Neural progenitor cell (in vitro differentiated cells): Measurements from ENCODE around the gene FLACC1. TPM values are rescaled to one million over a fixed set of nuclear protein-coding genes. Genes with fewer than 3 reads are reported as not detected.
"Not testable (repeated sequence)": the region's sequence is repeated elsewhere in the genome, so short reads cannot be mapped to it uniquely, and the experiment has no call there.

ENCODE experiments used
- DNase-seq: peaks from one replicate; pipeline ENCODE4 v3.0.0-alpha.2; 2016; ENCODE audit warnings: low spot score
- H2AFZ ChIP-seq: fragments of 200-600 bp; sonication (generic); replicated peaks from 2 replicates; pipeline ENCODE4 v1.6.1; 2016; ENCODE audit warnings: antibody characterized with exemption
- H3F3A ChIP-seq: fragments of 200-600 bp; sonication (generic); 2 replicates; pipeline ENCODE4 v1.6.1; 2016; ENCODE audit warnings: antibody characterized with exemption, low read depth
- H3K27ac ChIP-seq: fragments of 200-600 bp; sonication (generic); 2 replicates; pipeline ENCODE4 v1.5.1; 2016; ENCODE audit warnings: mild to moderate bottlenecking
- H3K27me3 ChIP-seq: fragments of 200-600 bp; sonication (generic); 2 replicates; pipeline ENCODE4 v1.6.1; 2016; ENCODE audit warnings: mild to moderate bottlenecking, moderate library complexity
- H3K36me3 ChIP-seq: fragments of 200-600 bp; sonication (generic); 2 replicates; pipeline ENCODE4 v1.5.1; 2016
- H3K4me1 ChIP-seq: fragments of 200-600 bp; sonication (generic); 2 replicates; pipeline ENCODE4 v1.6.1; 2016; ENCODE audit warnings: mixed run types
- H3K4me2 ChIP-seq: fragments of 200-600 bp; sonication (generic); 2 replicates; pipeline ENCODE4 v1.6.1; 2016
- H3K4me3 ChIP-seq: fragments of 200-600 bp; sonication (generic); 2 replicates; pipeline ENCODE4 v1.5.1; 2016
- H3K79me2 ChIP-seq: fragments of 200-600 bp; sonication (generic); 2 replicates; pipeline ENCODE4 v1.6.1; 2016; ENCODE audit warnings: low read depth
- H3K9ac ChIP-seq: fragments of 200-600 bp; sonication (generic); 2 replicates; pipeline ENCODE4 v1.6.1; 2016
- H3K9me3 ChIP-seq: fragments of 200-600 bp; sonication (generic); 2 replicates; pipeline ENCODE4 v1.5.1; 2016; ENCODE audit warnings: low read depth
- H4K20me1 ChIP-seq: fragments of 200-600 bp; sonication (generic); 2 replicates; pipeline ENCODE4 v1.6.1; 2016; ENCODE audit warnings: low read depth
- H3K27ac Mint-ChIP-seq: 3 replicates; pipeline ENCODE4 v1.8.0; 2021; ENCODE audit warnings: mixed read lengths
- H3K27me3 Mint-ChIP-seq: 2 replicates; pipeline ENCODE4 v1.8.0; 2022; ENCODE audit warnings: low read depth, mild to moderate bottlenecking, inconsistent platforms, moderate library complexity, mixed read lengths; ENCODE audit not compliant: insufficient read depth
- H3K36me3 Mint-ChIP-seq: 3 replicates; pipeline ENCODE4 v1.8.0; 2021; ENCODE audit warnings: mixed read lengths
- H3K4me1 Mint-ChIP-seq: 3 replicates; pipeline ENCODE4 v1.8.0; 2021; ENCODE audit warnings: mixed read lengths
- H3K4me3 Mint-ChIP-seq: 3 replicates; pipeline ENCODE4 v1.8.0; 2021; ENCODE audit warnings: mild to moderate bottlenecking, moderate library complexity, mixed read lengths
- H3K9me3 Mint-ChIP-seq: 3 replicates; pipeline ENCODE4 v1.8.0; 2020; ENCODE audit warnings: mixed read lengths
- CTCF ChIP-seq: fragments of 200-600 bp; sonication (generic); IDR thresholded peaks from 2 replicates; pipeline ENCODE4 v1.5.1; 2017; ENCODE audit warnings: antibody characterized with exemption, mild to moderate bottlenecking
- EZH2 ChIP-seq: fragments of 200-600 bp; sonication (generic); IDR thresholded peaks from 2 replicates; pipeline ENCODE4 v1.6.1; 2017; ENCODE audit warnings: antibody characterized with exemption, mild to moderate bottlenecking, moderate library complexity
- EZH2phosphoT487 ChIP-seq: fragments of 200-600 bp; sonication (generic); IDR thresholded peaks from 2 replicates; pipeline ENCODE4 v1.6.1; 2017; ENCODE audit warnings: antibody characterized with exemption
- total RNA-seq: library from RNA; depleted of rRNA; stranded (reverse); fragments of >200 nt; gene quantifications from 2 replicates; pipeline ENCODE4 v1.2.3, GENCODE V29; 2015; ENCODE audit warnings: low replicate concordance

The FLACC1 gene
- total RNA-seq, 1 donor from 2014 or later: not detected

- Mint-ChIP-seq H3K9me3 (peaks cover 2% of the 10 kb centered on the region), H3K27ac (no peak overlapping the region), H3K4me1 (no peaks in the 10 kb centered on the region), H3K27me3 (no peaks in the 10 kb centered on the region), H3K4me3 (no peak overlapping the region), H3K36me3 (no peaks in the 10 kb centered on the region)
- Histone ChIP-seq H3K27me3 (no peaks in the 10 kb centered on the region), H3K4me2 (no peak overlapping the region), H3K79me2 (no peaks in the 10 kb centered on the region), H3K4me3 (no peak overlapping the region), H4K20me1 (no peaks in the 10 kb centered on the region), H2AFZ (no peak overlapping the region), H3K9ac (no peak overlapping the region), H3K27ac (no peak overlapping the region), H3K4me1 (no peaks in the 10 kb centered on the region), H3K9me3 (no peaks in the 10 kb centered on the region), H3K36me3 (no peaks in the 10 kb centered on the region), H3F3A (no peaks in the 10 kb centered on the region)
- DNase-seq: no peak
- TF ChIP-seq EZH2 (no peak), CTCF (no peak), EZH2phosphoT487 (no peak)
These were observed 43.8 kb downstream of the FLACC1 start for GRCh38 chr2:201313362-201313761.

DNA sequence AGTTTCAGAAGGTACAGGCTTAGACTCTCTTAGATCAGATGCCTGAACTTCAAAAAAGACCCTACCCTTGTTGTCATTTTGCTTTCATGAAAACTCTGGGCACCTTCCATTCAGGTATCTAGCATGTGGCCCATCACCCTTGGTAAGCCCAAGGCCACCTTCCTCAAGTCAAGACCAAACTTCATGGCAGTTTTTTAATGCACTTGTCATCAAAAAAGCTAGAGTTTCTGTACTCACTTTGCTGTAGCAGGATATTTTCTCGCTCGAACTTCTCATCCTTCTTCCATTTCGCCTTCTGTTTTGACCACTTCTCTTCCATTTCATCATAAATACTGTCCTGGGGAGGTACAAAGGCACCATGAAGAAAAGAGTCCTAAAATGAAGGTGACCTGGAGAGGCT lies 48.2 kb downstream of the FLACC1 start:
- Mint-ChIP-seq H3K27me3 (no peaks in the 10 kb centered on the region), H3K9me3 (peaks cover 10% of the 10 kb centered on the region), H3K36me3 (no peaks in the 10 kb centered on the region), H3K27ac (no peak overlapping the region), H3K4me3 (no peak overlapping the region), H3K4me1 (no peaks in the 10 kb centered on the region)
- Histone ChIP-seq H3K4me3 (no peak overlapping the region), H3K27ac (no peak overlapping the region), H2AFZ (no peak overlapping the region), H3F3A (no peaks in the 10 kb centered on the region), H3K9ac (no peak overlapping the region), H3K36me3 (no peaks in the 10 kb centered on the region), H4K20me1 (no peaks in the 10 kb centered on the region), H3K4me1 (no peaks in the 10 kb centered on the region), H3K79me2 (no peaks in the 10 kb centered on the region), H3K9me3 (no peaks in the 10 kb centered on the region), H3K27me3 (no peaks in the 10 kb centered on the region), H3K4me2 (no peak overlapping the region)
- TF ChIP-seq CTCF: no peak
- TF ChIP-seq EZH2phosphoT487: no peak
- no peak for TF ChIP-seq EZH2
- no peak for DNase-seq

DNA sequence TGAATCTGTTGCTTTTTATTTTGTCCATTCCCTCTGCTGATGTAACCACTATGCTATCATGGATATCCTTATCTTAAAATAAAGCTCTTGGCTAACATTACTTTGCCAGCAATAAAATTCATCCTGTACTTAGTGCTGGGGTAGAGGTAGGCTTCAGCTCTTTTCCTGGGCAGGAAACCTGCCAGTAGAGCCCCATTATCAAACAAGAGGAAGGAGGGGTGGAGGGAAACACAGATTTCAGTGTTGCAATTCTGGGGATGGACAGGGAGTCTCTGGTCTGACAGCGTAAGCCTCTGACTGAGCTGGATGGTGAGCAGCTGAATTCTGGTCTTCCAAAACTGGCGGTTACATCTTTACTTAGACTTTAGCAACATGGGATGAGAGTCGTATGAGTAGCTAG lies 49.3 kb downstream of the FLACC1 start:
- H3K27me3 ChIP-seq: no peaks in the 10 kb centered on the region
- no peaks in the 10 kb centered on the region for H3K36me3 ChIP-seq
- no peak overlapping the region for H2AFZ ChIP-seq
- Mint-ChIP-seq H3K27me3 (no peaks in the 10 kb centered on the region), H3K27ac (no peak overlapping the region), H3K36me3 (no peaks in the 10 kb centered on the region), H3K4me1 (no peaks in the 10 kb centered on the region), H3K9me3 (peaks cover 10% of the 10 kb centered on the region), H3K4me3 (no peak overlapping the region)
- no peak overlapping the region for H3K4me2 ChIP-seq
- TF ChIP-seq EZH2phosphoT487 (no peak), CTCF (no peak), EZH2 (no peak)
- no peaks in the 10 kb centered on the region for H3F3A ChIP-seq
- no peak overlapping the region for H3K9ac ChIP-seq
- H3K79me2 ChIP-seq: no peaks in the 10 kb centered on the region
- no peak for DNase-seq
- H3K27ac ChIP-seq: no peak overlapping the region
- no peak overlapping the region for H3K4me3 ChIP-seq
- H3K4me1 ChIP-seq: no peaks in the 10 kb centered on the region
- H4K20me1 ChIP-seq: no peaks in the 10 kb centered on the region
- no peaks in the 10 kb centered on the region for H3K9me3 ChIP-seq

GRCh38 chr2:201299929-201300328 lies 57.2 kb downstream of the FLACC1 start:
- H3F3A ChIP-seq, H3K4me3 ChIP-seq, H3K4me1 ChIP-seq, H3K27ac Mint-ChIP-seq, DNase-seq, H2AFZ ChIP-seq, H3K9me3 ChIP-seq, H4K20me1 ChIP-seq, H3K36me3 Mint-ChIP-seq, H3K27ac ChIP-seq, H3K4me2 ChIP-seq, H3K27me3 ChIP-seq, H3K79me2 ChIP-seq, H3K27me3 Mint-ChIP-seq, H3K36me3 ChIP-seq, H3K4me3 Mint-ChIP-seq, H3K9ac ChIP-seq: not testable (repeated sequence)
- H3K9me3 Mint-ChIP-seq: peaks cover 16% of the 10 kb centered on the region
- H3K4me1 Mint-ChIP-seq: peaks cover 15% of the 10 kb centered on the region
